HCT116 (cell line): ENCODE results near the gene TNIK. TPM values are rescaled to one million over a fixed set of nuclear protein-coding genes. Genes with fewer than 3 reads are reported as not detected.

Experiments
- ATAC-seq: fragments of 200-7000 bp; cut with Tn5 transposase; 2 replicates; pipeline ENCODE4 v1.9.1; 2020; ENCODE audit warnings: mild to moderate bottlenecking, moderate library complexity
- BruUV-seq: library from RNA; stranded (reverse); fragments of 400-500 nt; replicated peaks from 2 replicates; lab custom pipeline; 2021; lab: Mats Ljungman, UMichigan
- CTCF ChIA-PET: fragments of 300-600 bp; sonication (Branson Sonifier 250); formaldehyde crosslinking; loops from one replicate; lab custom pipeline; 2021; ENCODE audit warnings: antibody characterized with exemption; lab: Charles Lee
- POLR2A ChIA-PET: fragments of 300-600, 350-600 bp; sonication (Branson Sonifier 250); formaldehyde crosslinking; loops from one replicate; lab custom pipeline; 2021; ENCODE audit warnings: antibody characterized with exemption; lab: Charles Lee
- RAD21 ChIA-PET, 2 experiments: fragments of 300-600 bp; sonication (Branson Sonifier 250); formaldehyde crosslinking; loops; one replicate each; lab custom pipeline; 2023; ENCODE audit warnings: low total read pairs in 2 of 2; ENCODE audit not compliant: uncharacterized antibody in 2 of 2, unreplicated experiment in 2 of 2, low non-redundant PET in 1 of 2; lab: Charles Lee
- DNase-seq: peaks from one replicate; pipeline ENCODE4 v3.0.0-alpha.2; 2010; ENCODE audit warnings: low read depth, low spot score
- H2AFZ ChIP-seq: fragments of 200-600 bp; shearing (Covaris generic), sonication (generic); 2 replicates; pipeline ENCODE4 v1.6.1; 2017; ENCODE audit warnings: low read depth, mixed run types, mixed read lengths, antibody characterized with exemption, low read length; ENCODE audit not compliant: poor library complexity, severe bottlenecking
- H3K27ac ChIP-seq: 2 replicates; pipeline ENCODE4 v1.5.1; 2012; ENCODE audit warnings: low read depth, low read length
- H3K27me3 ChIP-seq: fragments of 200-600 bp; sonication (generic); 2 replicates; pipeline ENCODE4 v1.6.1; 2016; ENCODE audit warnings: mixed run types, low read length, mixed read lengths; ENCODE audit not compliant: insufficient read depth
- H3K36me3 ChIP-seq, 2 experiments: fragments of 200-500 bp in 1 of 2; fragments of 200-600 bp in 1 of 2; sonication (Bioruptor generic) in 1 of 2; sonication (generic) in 1 of 2; 2 replicates each; pipeline versions ENCODE4 v1.5.1 to v1.6.1; 2014 to 2016; ENCODE audit warnings: low read length in 2 of 2, inconsistent platforms in 1 of 2, mixed read lengths in 1 of 2, mixed run types in 1 of 2; ENCODE audit not compliant: insufficient read depth in 2 of 2, control insufficient read depth in 1 of 2
- H3K4me1 ChIP-seq, 2 experiments: fragments of 200-600 bp in 1 of 2; sonication (generic) in 1 of 2; 2 replicates each; pipeline versions ENCODE4 v1.5.1 to v1.6.1; 2012 to 2017; ENCODE audit warnings: low read length in 2 of 2, inconsistent platforms in 1 of 2, mild to moderate bottlenecking in 1 of 2, mixed read lengths in 1 of 2, mixed run types in 1 of 2, moderate library complexity in 1 of 2; ENCODE audit not compliant: insufficient read depth in 2 of 2, control insufficient read depth in 1 of 2
- H3K4me2 ChIP-seq: fragments of 200-600 bp; sonication (generic); 2 replicates; pipeline ENCODE4 v1.6.1; 2017; ENCODE audit warnings: mixed run types, low read length, mixed read lengths
- H3K4me3 ChIP-seq, 2 experiments: fragments of 200-600 bp in 1 of 2; sonication (generic) in 1 of 2; replicated peaks in 1 of 2; 2 replicates each; pipeline ENCODE4 v1.5.1; 2011 to 2016; ENCODE audit warnings: low read length in 2 of 2, control low read depth in 1 of 2, low read depth in 1 of 2, mild to moderate bottlenecking in 1 of 2, mixed read lengths in 1 of 2, mixed run types in 1 of 2
- H3K79me2 ChIP-seq: fragments of 200-600 bp; sonication (generic); 2 replicates; pipeline ENCODE4 v1.6.1; 2017; ENCODE audit warnings: mild to moderate bottlenecking, mixed run types, low read length, moderate library complexity, mixed read lengths; ENCODE audit not compliant: insufficient read depth
- H3K9ac ChIP-seq: fragments of 200-600 bp; sonication (generic); 2 replicates; pipeline ENCODE4 v1.6.1; 2016; ENCODE audit warnings: low read length, mixed read lengths
- H3K9me2 ChIP-seq: fragments of 200-600 bp; sonication (generic), shearing (Covaris generic); 2 replicates; pipeline ENCODE4 v1.6.1; 2017; ENCODE audit warnings: mixed run types, mild to moderate bottlenecking, moderate library complexity; ENCODE audit not compliant: insufficient read depth
- H3K9me3 ChIP-seq, 2 experiments: fragments of 200-500 bp in 1 of 2; fragments of 200-600 bp in 1 of 2; sonication (Bioruptor generic) in 1 of 2; sonication (generic) in 1 of 2; 2 replicates each; pipeline ENCODE4 v1.6.1; 2014 to 2017; ENCODE audit warnings: low read length in 2 of 2, mixed read lengths in 2 of 2, inconsistent platforms in 1 of 2, low read depth in 1 of 2, mild to moderate bottlenecking in 1 of 2, mixed run types in 1 of 2, moderate library complexity in 1 of 2; ENCODE audit not compliant: control insufficient read depth in 1 of 2, insufficient read depth in 1 of 2
- H4K20me1 ChIP-seq: fragments of 200-600 bp; sonication (generic), shearing (Covaris generic); 2 replicates; pipeline ENCODE4 v1.6.1; 2017; ENCODE audit warnings: mixed run types, mild to moderate bottlenecking, moderate library complexity; ENCODE audit not compliant: insufficient read depth
- CBX3 ChIP-seq: IDR thresholded peaks from 2 replicates; pipeline ENCODE4 v1.6.1; 2012; ENCODE audit warnings: low read depth
- CEBPB ChIP-seq: IDR thresholded peaks from 2 replicates; pipeline ENCODE4 v1.6.1; 2012; ENCODE audit warnings: low read depth
- FOSL1 ChIP-seq: IDR thresholded peaks from 2 replicates; pipeline ENCODE4 v1.6.1; 2012; ENCODE audit warnings: low read depth
- SIN3A ChIP-seq: IDR thresholded peaks from 2 replicates; pipeline ENCODE4 v1.6.1; 2012; ENCODE audit warnings: low read depth
- SP1 ChIP-seq: IDR thresholded peaks from 2 replicates; pipeline ENCODE4 v1.6.1; 2012; ENCODE audit warnings: low read depth
- TCF7L2 ChIP-seq: IDR thresholded peaks from 2 replicates; pipeline ENCODE4 v1.7.0; 2011; ENCODE audit warnings: borderline replicate concordance, inconsistent platforms; ENCODE audit not compliant: insufficient read depth, insufficient read length; ENCODE audit errors: extremely low read depth
- ZFX ChIP-seq: fragments of 450-650 bp; IDR thresholded peaks from 2 replicates; pipeline ENCODE4 v1.6.1; 2017
- ZNF274 ChIP-seq: fragments of 200-500 bp; sonication (Bioruptor generic); IDR thresholded peaks from 2 replicates; pipeline ENCODE4 v1.6.1; 2014; ENCODE audit warnings: mild to moderate bottlenecking, low read depth, low read length, inconsistent platforms
- intact Hi-C: fragments of 100-400 bp; cut with micrococcal nuclease; formaldehyde crosslinking; loops from 2 replicates; pipeline ENCODE4 v1.10.0; 2022
- total RNA-seq: library from RNA; stranded (reverse); gene quantifications from one replicate; pipeline ENCODE4 v1.2.1, GENCODE V29; 2021; ENCODE audit not compliant: unreplicated experiment
- TF ChIP-seq, protein P1 (sequence below): IDR thresholded peaks from 2 replicates; pipeline ENCODE4 v1.6.1; 2012
- TF ChIP-seq, protein P2 (sequence below), 3 experiments: fragments of 200-600 bp in 1 of 3; sonication (generic) in 1 of 3; IDR thresholded peaks in 2 of 3; conservative IDR thresholded peaks in 1 of 3; 2 replicates each; pipeline ENCODE4 v1.5.1; 2012 to 2017; ENCODE audit warnings: low read depth in 2 of 3, low read length in 2 of 3, antibody characterized with exemption in 1 of 3, borderline replicate concordance in 1 of 3, control low read depth in 1 of 3, mild to moderate bottlenecking in 1 of 3, mixed read lengths in 1 of 3, mixed run types in 1 of 3, moderate library complexity in 1 of 3; ENCODE audit not compliant: insufficient read depth in 1 of 3
- TF ChIP-seq, protein P3 (sequence below): IDR thresholded peaks from 2 replicates; pipeline ENCODE4 v1.6.1; 2011; ENCODE audit warnings: mild to moderate bottlenecking, low read length, moderate library complexity; ENCODE audit not compliant: insufficient replicate concordance; ENCODE audit errors: extremely low read depth

The TNIK gene
- total RNA-seq, 1 experiment from 2014 or later = 24.1 TPM

DNA sequence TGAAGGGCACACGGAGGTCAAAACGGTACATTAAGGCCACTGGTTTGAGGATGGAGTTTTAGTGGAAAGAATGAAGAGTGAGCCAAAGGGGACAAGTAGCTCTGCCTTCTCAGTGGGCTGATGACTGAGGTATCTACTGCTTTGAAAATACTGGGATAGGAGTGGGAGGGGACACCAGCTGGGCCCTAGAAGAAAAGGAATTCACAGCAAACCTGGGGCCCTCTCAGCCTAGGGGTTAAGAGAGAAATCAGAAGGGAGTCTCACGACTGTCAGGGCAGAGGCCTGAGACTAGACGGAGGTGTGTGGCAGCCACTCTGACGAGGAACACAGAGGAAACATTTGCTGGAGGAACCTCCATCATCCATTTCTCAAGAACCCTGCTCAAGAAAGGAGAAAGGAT, 75.1 kb downstream of the TNIK start:
- POLR2A ChIA-PET = no interaction called here
- H3K27ac ChIP-seq = no peak overlapping the region
- CTCF ChIA-PET = no interaction called here
- H3K9me2 ChIP-seq = 0 out of 2 replicates have a peak, but pooled peaks cover 3% of the 10 kb centered on the region
- H3K4me2 ChIP-seq = no peak overlapping the region
- no peaks in the 10 kb centered on the region for H3K27me3 ChIP-seq
- no peak overlapping the region for H3K9ac ChIP-seq
- RAD21 ChIA-PET = no interaction called here
- no peaks in the 10 kb centered on the region for H4K20me1 ChIP-seq
- ATAC-seq = no peak
- H3K9me3 ChIP-seq = no peaks in the 10 kb centered on the region
- no peaks in the 10 kb centered on the region for H3K36me3 ChIP-seq
- intact Hi-C loops = no loop called here
- H3K79me2 ChIP-seq = no peaks in the 10 kb centered on the region
- TF ChIP-seq CEBPB = no peak
- TF ChIP-seq, protein P1, sequence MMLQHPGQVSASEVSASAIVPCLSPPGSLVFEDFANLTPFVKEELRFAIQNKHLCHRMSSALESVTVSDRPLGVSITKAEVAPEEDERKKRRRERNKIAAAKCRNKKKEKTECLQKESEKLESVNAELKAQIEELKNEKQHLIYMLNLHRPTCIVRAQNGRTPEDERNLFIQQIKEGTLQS = no peak
- no peak for TF ChIP-seq CBX3
- TF ChIP-seq ZNF274 = no peak
- TF ChIP-seq TCF7L2 = no peak
- TF ChIP-seq, protein P2, sequence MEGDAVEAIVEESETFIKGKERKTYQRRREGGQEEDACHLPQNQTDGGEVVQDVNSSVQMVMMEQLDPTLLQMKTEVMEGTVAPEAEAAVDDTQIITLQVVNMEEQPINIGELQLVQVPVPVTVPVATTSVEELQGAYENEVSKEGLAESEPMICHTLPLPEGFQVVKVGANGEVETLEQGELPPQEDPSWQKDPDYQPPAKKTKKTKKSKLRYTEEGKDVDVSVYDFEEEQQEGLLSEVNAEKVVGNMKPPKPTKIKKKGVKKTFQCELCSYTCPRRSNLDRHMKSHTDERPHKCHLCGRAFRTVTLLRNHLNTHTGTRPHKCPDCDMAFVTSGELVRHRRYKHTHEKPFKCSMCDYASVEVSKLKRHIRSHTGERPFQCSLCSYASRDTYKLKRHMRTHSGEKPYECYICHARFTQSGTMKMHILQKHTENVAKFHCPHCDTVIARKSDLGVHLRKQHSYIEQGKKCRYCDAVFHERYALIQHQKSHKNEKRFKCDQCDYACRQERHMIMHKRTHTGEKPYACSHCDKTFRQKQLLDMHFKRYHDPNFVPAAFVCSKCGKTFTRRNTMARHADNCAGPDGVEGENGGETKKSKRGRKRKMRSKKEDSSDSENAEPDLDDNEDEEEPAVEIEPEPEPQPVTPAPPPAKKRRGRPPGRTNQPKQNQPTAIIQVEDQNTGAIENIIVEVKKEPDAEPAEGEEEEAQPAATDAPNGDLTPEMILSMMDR (IDR thresholded peaks at IDR 0.05 in 2 of 3, conservative IDR thresholded peaks at IDR 0.05 in 1 of 3; ENCODE audit: borderline replicate concordance in 1 of 3, insufficient read depth in 1 of 3, low read depth in 2 of 3, low read length in 2 of 3) = no peak
- TF ChIP-seq, protein P3, sequence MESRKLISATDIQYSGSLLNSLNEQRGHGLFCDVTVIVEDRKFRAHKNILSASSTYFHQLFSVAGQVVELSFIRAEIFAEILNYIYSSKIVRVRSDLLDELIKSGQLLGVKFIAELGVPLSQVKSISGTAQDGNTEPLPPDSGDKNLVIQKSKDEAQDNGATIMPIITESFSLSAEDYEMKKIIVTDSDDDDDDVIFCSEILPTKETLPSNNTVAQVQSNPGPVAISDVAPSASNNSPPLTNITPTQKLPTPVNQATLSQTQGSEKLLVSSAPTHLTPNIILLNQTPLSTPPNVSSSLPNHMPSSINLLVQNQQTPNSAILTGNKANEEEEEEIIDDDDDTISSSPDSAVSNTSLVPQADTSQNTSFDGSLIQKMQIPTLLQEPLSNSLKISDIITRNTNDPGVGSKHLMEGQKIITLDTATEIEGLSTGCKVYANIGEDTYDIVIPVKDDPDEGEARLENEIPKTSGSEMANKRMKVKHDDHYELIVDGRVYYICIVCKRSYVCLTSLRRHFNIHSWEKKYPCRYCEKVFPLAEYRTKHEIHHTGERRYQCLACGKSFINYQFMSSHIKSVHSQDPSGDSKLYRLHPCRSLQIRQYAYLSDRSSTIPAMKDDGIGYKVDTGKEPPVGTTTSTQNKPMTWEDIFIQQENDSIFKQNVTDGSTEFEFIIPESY = no peak
- no peak for TF ChIP-seq SIN3A
- TF ChIP-seq SP1 = no peak
- no peak for TF ChIP-seq FOSL1
- no peak for TF ChIP-seq ZFX
- no peak overlapping the region for H3K4me3 ChIP-seq
- BruUV-seq = no TSS peak
- H2AFZ ChIP-seq = no peak overlapping the region
- DNase-seq = no peak
- H3K4me1 ChIP-seq = no peaks in the 10 kb centered on the region
